OCI-LY1 (cell line): ENCODE data around the gene RHOT1.

Experiments used
- H2AFZ ChIP-seq: fragments of 200-600 bp; sonication (generic), shearing (Covaris generic); 2 replicates; pipeline ENCODE4 v1.6.0; 2014; ENCODE audit warnings: antibody characterized with exemption, mild to moderate bottlenecking, low read length
- H3F3A ChIP-seq: fragments of 200-600 bp; sonication (generic), shearing (Covaris generic); 2 replicates; pipeline ENCODE4 v1.6.0; 2014; ENCODE audit warnings: mild to moderate bottlenecking, antibody characterized with exemption, low read length, moderate library complexity; ENCODE audit not compliant: insufficient read depth
- H3K27ac ChIP-seq: fragments of 200-600 bp; sonication (generic); 2 replicates; pipeline ENCODE4 v1.5.1; 2014; ENCODE audit warnings: low read length, mixed run types, mild to moderate bottlenecking, low read depth; ENCODE audit not compliant: poor library complexity, severe bottlenecking
- H3K27me3 ChIP-seq: fragments of 200-600 bp; sonication (generic); 2 replicates; pipeline ENCODE4 v1.6.0; 2014; ENCODE audit warnings: antibody characterized with exemption, mild to moderate bottlenecking, low read length, moderate library complexity; ENCODE audit not compliant: insufficient read depth
- H3K36me3 ChIP-seq: fragments of 200-600 bp; sonication (generic); 2 replicates; pipeline ENCODE4 v1.6.1; 2014; ENCODE audit warnings: mild to moderate bottlenecking, antibody characterized with exemption, low read length, moderate library complexity, mixed read lengths; ENCODE audit not compliant: insufficient read depth
- H3K4me1 ChIP-seq: fragments of 200-600 bp; sonication (generic); 2 replicates; pipeline ENCODE4 v1.5.1; 2014; ENCODE audit warnings: mild to moderate bottlenecking, low read length, moderate library complexity; ENCODE audit not compliant: insufficient read depth, severe bottlenecking
- H3K4me2 ChIP-seq: fragments of 200-600 bp; sonication (generic), shearing (Covaris generic); 2 replicates; pipeline ENCODE4 v1.6.1; 2014; ENCODE audit warnings: low read length
- H3K4me3 ChIP-seq: fragments of 200-600 bp; sonication (generic); 2 replicates; pipeline ENCODE4 v1.5.1; 2014; ENCODE audit warnings: low read length, low read depth, mild to moderate bottlenecking, mixed read lengths; ENCODE audit not compliant: poor library complexity, severe bottlenecking
- H3K79me2 ChIP-seq: fragments of 200-600 bp; shearing (Covaris generic); 2 replicates; pipeline ENCODE4 v1.6.1; 2016; ENCODE audit warnings: mixed run types, low read length, mixed read lengths; ENCODE audit not compliant: insufficient read depth
- H3K9ac ChIP-seq: fragments of 200-600 bp; sonication (generic), shearing (Covaris generic); 2 replicates; pipeline ENCODE4 v1.6.1; 2014; ENCODE audit warnings: mild to moderate bottlenecking, low read length, mixed read lengths
- H3K9me2 ChIP-seq: fragments of 200-600 bp; sonication (generic), shearing (Covaris generic); 2 replicates; pipeline ENCODE4 v1.6.1; 2014; ENCODE audit warnings: low read depth, mild to moderate bottlenecking, low read length, mixed read lengths
- H3K9me3 ChIP-seq: fragments of 200-600 bp; shearing (Covaris generic); 2 replicates; pipeline ENCODE4 v1.6.1; 2014; ENCODE audit warnings: low read length, mixed read lengths
- H4K20me1 ChIP-seq: fragments of 200-600 bp; sonication (generic), shearing (Covaris generic); 2 replicates; pipeline ENCODE4 v1.6.0; 2016; ENCODE audit warnings: mild to moderate bottlenecking, low read length; ENCODE audit not compliant: insufficient read depth
- CTCF ChIP-seq: fragments of 200-600 bp; sonication (generic), shearing (Covaris generic); IDR thresholded peaks from 2 replicates; pipeline ENCODE4 v1.5.1; 2017; ENCODE audit warnings: mild to moderate bottlenecking, antibody characterized with exemption, low read length, moderate library complexity, mixed read lengths
- EZH2 ChIP-seq: fragments of 200-600 bp; sonication (generic), shearing (Covaris generic); IDR thresholded peaks from 2 replicates; pipeline ENCODE4 v1.8.0; 2017; ENCODE audit warnings: borderline replicate concordance, mixed run types, mild to moderate bottlenecking, antibody characterized with exemption, low read length, moderate library complexity, mixed read lengths

Gene RHOT1

GRCh38 chr17:32185875-32186274 is 43.6 kb downstream of the RHOT1 start:
- H3K36me3 ChIP-seq: peaks cover 10% of the 10 kb centered on the region; the same call in 1 of the 2 replicates
- H3F3A ChIP-seq: no peaks in the 10 kb centered on the region
- no peaks in the 10 kb centered on the region for H3K9me3 ChIP-seq
- H4K20me1 ChIP-seq: no peaks in the 10 kb centered on the region
- H3K79me2 ChIP-seq: no peaks in the 10 kb centered on the region
- TF ChIP-seq CTCF (no peak), EZH2 (no peak)
- no peaks in the 10 kb centered on the region for H3K27me3 ChIP-seq
- H3K4me2 ChIP-seq: no peak overlapping the region
- H3K9ac ChIP-seq: no peak overlapping the region
- H2AFZ ChIP-seq: no peak overlapping the region
- no peaks in the 10 kb centered on the region for H3K9me2 ChIP-seq
- H3K27ac ChIP-seq: no peak overlapping the region
- H3K4me3 ChIP-seq: no peak overlapping the region
- H3K4me1 ChIP-seq: no peaks in the 10 kb centered on the region

DNA sequence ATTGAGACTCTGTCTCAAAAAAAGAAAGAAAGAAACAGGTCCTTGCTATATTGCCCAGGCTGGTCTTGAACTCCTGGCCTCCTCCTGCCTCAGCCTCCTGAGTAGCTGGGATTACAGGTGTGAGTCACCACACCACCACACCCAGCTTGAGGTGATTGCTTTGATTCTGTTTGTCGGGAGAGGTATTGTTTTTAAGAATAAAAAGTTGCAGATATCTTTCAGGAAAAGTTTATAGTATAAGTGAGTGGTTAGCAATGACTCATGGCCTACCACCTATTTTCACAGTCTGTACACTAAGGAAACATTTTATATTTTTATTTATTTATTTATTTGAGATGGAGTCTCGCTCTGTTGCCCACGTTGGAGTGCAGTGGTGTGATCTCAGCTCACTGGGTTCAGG is 45.0 kb downstream of the RHOT1 start:
- H3K9ac ChIP-seq: no peak overlapping the region
- H3K4me2 ChIP-seq: no peak overlapping the region
- H3K79me2 ChIP-seq: no peaks in the 10 kb centered on the region
- H4K20me1 ChIP-seq: no peaks in the 10 kb centered on the region
- no peak for TF ChIP-seq EZH2
- no peak for TF ChIP-seq CTCF
- no peak overlapping the region for H3K27ac ChIP-seq
- no peak overlapping the region for H3K4me3 ChIP-seq
- no peaks in the 10 kb centered on the region; the same call in 1 of the 2 replicates for H3K36me3 ChIP-seq
- H3F3A ChIP-seq: no peaks in the 10 kb centered on the region
- no peaks in the 10 kb centered on the region for H3K9me2 ChIP-seq
- H3K9me3 ChIP-seq: no peaks in the 10 kb centered on the region
- H2AFZ ChIP-seq: no peak overlapping the region
- H3K27me3 ChIP-seq: no peaks in the 10 kb centered on the region
- H3K4me1 ChIP-seq: no peaks in the 10 kb centered on the region

GRCh38 chr17:32189343-32189742 is 47.0 kb downstream of the RHOT1 start:
- no peaks in the 10 kb centered on the region for H4K20me1 ChIP-seq
- no peaks in the 10 kb centered on the region for H3K4me1 ChIP-seq
- H3F3A ChIP-seq: no peaks in the 10 kb centered on the region
- TF ChIP-seq CTCF: no peak
- TF ChIP-seq EZH2: no peak
- peaks cover 14% of the 10 kb centered on the region; the same call in 1 of the 2 replicates for H3K36me3 ChIP-seq
- no peak overlapping the region for H3K4me2 ChIP-seq
- no peak overlapping the region for H3K9ac ChIP-seq
- H3K79me2 ChIP-seq: no peaks in the 10 kb centered on the region
- no peak overlapping the region for H3K27ac ChIP-seq
- no peaks in the 10 kb centered on the region for H3K27me3 ChIP-seq
- H3K9me3 ChIP-seq: no peaks in the 10 kb centered on the region
- no peak overlapping the region for H2AFZ ChIP-seq
- H3K9me2 ChIP-seq: no peaks in the 10 kb centered on the region
- H3K4me3 ChIP-seq: no peak overlapping the region
